ENCODE data around the gene NFE2L2.
A peak's percentile ranks its signal among the peaks of the same experiment; 100 is the strongest.
"Not testable (repeated sequence)": the region's sequence is repeated elsewhere in the genome, so short reads cannot be mapped to it uniquely, and the experiment has no call there.

NFE2L2 gene

DNA sequence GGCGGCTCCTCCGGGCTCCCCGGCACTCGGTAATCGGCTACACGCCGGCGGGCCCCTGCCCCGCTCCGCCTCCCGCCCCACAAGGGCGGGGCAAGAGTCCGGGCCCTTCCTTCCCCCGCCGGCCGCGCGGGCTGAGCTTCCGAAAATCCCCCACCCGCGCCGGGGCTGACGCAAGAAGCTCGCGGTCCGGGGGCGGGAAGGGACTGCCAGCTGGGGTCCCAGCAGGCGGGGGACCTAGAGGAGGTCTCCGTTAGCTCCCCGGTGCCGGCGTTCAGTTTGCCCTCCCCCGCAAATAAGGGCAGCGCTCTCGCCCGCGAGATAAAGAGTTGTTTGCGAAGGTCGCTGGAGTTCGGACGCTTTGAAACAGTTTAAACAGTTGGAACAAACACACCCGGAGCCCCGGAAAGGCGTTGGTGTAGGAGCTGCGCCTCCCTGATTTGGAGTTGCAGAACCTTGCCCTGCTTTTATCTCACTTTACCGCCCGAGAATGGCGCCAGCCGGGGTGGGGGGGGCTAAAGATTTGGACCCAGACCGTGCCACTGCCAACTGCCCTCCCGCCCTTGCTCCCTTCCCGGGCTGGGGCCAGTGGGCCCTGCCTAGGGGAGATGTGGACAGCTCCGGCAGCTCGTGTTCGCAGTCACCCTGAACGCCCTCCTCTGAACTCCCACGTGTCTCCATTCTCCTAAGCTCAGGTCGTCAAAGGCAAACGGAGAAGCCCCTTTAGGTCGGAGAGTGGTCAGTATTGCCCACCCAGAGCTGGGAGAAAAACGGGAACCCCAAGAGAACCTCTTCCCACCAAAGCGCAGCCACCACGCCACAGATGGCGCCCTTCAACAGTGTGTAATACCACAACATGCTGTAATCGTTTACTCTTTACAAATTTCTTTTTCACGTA, at the start of gene NFE2L2:
Gene NFE2L2 (minus strand): TSS at position 35 of the 895 bp plus-strand sequence. CDS start 151 bp downstream, outside the sequence.
- peak; percentile 84 for DNase-seq (ENCODE audit: low read depth, low spot score)

DNA sequence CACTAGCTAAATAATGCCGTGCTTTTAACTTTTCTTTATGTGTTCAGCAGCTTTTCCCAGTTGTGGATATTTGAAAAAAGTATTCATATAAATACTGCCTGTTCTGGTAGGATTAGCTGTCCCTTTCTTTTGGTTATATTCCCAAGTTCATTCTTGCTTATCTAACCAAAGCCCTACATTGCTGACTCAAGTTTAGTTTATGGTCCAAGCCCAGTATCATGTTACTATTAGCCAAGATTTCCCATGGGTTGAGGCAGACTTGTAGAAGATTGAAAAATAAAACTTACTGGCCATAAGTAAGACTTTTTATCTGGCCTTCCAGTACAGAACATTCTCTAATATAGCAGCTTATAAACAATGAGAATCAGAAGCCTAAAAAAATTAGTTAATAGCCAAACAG, 49.7 kb upstream of the NFE2L2 start:
- DNase-seq (ENCODE audit: low read depth, low spot score) = no peak

DNA sequence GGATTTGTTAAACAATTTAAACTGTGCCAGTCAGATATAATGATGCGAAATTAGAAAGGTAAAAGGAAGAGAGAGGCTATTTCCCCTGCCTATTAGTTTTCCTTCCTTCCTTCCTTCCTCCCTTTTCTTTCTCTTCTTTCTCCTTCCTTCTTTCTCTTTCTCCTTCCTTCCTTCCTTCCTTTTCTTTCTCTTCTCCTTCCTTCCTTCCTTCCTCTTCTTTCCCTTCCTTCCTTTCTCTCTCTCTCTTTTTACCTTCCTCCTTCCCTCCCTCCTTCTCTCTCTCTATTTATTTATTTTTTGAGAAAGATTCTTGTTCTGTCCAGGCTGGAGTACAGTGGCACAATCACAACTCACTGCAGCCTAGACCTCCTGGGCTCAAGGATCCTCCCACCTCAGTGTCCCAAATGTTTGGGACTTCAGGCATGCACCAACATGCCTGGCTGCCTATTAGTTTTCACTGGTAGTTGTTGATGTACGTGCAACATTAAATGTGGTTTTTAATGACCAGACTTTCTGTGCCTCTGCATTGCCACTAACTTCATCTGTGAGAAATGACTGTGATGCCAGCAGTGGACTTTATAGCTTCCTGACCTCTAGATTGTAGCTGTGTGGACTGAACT, 48.7 kb upstream of the NFE2L2 start:
- DNase-seq (ENCODE audit: low read depth, low spot score) = no peak

DNA sequence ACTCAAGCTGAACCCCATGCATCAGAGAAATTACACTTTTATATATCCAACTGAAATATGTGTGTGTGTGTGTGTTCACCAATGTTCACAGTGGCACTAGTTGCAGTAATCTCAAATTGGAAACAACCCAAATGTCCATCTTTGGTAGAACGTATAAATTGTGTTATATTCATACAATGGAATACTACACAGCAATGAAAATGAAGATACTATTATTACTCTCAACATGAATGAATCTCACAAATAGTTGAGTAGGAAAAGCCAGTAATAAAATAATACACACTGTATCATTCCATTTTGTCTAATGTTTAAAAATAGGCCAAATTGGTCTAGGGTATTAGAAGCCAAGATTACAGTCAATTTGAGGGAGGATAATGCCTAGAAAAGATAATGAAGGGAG, 48.0 kb upstream of the NFE2L2 start:
- DNase-seq (ENCODE audit: low read depth, low spot score) = no peak

DNA sequence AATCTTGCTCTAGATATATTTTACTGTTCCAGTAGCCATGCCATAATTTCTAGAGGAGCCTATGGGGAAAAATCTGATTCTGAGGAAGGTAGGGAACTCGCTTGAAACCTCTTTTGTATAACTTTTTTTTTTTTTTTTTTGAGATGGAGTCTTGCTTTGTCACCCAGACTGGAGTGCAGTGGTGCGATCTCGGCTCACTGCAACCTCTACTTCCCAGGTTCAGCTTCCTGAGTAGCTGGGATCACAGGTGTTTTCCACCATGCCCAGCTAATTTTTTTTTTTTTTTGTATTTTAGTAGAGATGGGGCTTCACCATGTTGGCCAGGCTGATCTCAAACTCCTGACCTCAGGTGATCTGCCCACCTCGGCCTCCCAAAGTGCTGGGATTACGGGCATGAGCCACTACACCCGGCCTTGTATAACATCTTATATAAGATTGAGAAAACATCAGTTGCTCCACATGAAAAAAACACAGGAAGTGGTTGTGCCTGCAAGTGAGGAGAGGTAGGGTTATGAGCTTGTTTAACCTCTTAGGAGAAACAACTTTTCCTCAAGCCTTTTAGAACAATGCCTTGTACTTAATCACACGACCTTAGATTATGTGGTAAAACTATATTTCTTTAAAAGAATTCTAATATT, 45.3 kb upstream of the NFE2L2 start:
- DNase-seq (ENCODE audit: low read depth, low spot score) = not testable (repeated sequence)

DNA sequence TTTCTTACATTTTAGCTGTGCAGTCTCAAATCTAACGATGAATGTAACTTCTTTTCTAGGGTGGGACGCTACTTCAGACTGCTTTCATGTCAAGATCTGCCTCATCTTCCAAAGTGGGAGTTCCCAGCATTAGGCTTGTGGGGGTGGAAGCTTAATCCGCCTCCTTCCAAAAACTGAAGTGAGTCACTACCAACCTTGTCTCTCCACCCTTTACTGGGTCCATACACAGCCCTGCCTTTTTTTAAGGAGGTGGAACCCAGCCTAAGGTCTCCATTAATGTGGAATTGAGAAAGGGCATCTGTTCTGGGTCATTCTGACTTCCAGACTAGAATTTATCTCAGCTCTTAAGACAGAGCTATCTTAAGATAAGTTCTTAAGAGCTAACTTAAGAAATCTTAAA, 42.0 kb upstream of the NFE2L2 start:
- DNase-seq (ENCODE audit: low read depth, low spot score) = no peak

DNA sequence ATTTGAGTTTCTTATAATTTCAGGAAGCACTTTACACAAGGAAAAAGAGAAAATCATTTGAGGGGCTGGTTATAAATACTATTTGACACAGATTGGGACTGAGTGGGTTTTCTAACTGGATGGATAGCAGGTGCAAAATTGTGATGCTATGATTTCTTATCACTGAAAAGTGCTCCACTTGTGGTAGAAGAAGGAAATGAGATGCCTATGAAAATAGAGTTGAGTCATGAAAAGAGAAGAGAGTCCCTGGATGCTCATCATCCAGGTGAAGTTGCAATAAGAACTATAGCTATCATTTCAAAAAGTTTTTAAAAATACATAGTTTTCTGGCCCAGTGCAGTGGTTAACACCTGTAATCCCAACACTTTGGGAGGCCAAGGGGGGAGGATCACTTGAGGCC, 39.4 kb upstream of the NFE2L2 start:
- no peak for DNase-seq (ENCODE audit: low read depth, low spot score)

DNA sequence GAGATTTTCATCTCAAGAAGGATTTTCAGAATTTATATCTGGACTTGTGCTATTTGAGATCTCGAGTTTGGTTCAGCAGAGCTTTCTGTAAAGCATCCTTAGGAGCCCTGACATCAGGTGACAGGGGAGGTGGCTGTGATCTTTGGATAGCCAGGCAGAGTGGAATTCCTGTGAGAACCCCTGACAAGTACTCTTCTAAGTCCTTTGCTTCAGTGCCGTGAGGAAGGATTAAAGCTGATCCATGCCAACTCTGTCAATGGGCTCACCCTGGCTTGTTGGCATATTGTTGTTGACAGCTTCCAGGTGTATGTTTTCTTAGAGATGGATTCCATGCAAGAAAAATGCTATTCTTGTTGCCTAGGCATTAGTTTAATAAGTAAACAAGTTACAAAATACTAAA, 38.0 kb upstream of the NFE2L2 start:
- no peak for DNase-seq (ENCODE audit: low read depth, low spot score)

DNA sequence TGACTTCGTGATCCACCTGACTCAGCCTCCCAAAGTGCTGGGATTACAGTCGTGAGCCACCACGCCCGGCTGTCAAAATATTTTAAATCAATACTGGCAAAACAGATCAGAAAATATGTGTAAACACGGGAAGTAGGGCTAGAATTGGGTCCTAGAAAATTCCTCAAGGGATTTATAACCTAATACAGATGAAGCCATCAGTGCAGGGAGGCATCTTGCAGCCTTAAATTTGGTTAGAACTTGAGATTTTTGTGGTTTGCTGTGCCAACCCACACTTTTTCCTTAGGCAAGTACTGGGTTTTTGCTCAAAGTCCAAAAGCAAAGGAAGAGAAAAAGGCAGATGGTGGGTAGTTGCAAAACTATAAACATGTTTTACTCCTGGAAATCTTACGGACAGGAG, 33.7 kb upstream of the NFE2L2 start:
- no peak for DNase-seq (ENCODE audit: low read depth, low spot score)

DNA sequence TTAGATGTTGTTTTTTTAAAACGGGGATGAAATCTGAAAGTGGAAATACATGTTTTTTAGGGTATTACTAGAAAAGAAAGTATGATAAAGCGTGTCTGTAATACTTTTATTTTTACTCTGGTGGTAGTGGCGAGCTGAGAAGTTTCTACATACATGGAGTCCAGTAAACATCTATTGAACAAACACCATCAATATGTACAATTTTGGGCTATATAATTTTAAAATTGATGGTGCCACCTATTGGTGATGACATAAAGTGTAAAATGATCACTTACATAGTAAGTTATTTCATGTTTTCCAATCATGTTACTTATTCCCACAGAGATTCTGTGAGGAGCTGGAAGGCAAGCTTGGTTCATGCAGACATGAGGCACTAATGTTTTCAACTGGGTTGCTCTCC, 31.5 kb upstream of the NFE2L2 start:
- no peak for DNase-seq (ENCODE audit: low read depth, low spot score)

DNA sequence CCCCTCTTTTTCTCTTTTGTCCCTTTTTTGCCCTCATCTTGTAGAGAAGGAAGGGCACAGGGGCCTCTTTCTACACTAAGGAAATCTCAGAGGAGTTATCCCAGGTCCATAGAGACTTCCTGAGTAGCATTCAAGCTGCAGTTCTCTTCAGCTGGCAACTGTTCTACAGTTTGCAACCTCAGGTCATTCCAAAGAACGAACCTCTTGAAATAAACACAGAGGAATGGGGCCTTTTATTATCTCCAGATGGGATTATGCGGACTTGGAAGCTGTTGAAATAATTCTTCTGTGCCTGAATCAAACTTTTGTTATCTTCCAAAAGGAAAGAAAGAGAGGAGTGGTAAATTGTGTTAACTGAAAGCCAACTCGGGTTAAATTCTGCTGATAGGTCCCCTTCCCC, 31.0 kb upstream of the NFE2L2 start:
- DNase-seq (ENCODE audit: low read depth, low spot score) = no peak

DNA sequence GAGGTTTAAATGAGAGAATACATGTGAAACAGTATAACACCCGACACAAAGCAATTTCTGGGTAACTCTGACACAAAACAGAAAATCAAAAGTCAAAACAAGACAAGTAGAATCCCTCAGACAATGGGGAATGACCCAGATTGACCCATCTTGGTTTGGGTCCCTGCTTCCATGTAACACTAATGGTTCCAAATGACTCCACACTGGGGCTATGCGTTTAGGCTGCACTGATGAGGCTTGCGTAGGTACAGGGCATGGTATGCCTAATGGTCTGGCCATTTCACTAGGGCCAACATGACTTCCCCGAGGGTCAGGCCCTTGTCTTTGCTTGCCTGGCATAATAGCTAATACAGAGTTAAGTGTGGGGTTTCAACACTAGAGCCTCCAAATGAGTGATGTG, 27.2 kb upstream of the NFE2L2 start:
- no peak for DNase-seq (ENCODE audit: low read depth, low spot score)

DNA sequence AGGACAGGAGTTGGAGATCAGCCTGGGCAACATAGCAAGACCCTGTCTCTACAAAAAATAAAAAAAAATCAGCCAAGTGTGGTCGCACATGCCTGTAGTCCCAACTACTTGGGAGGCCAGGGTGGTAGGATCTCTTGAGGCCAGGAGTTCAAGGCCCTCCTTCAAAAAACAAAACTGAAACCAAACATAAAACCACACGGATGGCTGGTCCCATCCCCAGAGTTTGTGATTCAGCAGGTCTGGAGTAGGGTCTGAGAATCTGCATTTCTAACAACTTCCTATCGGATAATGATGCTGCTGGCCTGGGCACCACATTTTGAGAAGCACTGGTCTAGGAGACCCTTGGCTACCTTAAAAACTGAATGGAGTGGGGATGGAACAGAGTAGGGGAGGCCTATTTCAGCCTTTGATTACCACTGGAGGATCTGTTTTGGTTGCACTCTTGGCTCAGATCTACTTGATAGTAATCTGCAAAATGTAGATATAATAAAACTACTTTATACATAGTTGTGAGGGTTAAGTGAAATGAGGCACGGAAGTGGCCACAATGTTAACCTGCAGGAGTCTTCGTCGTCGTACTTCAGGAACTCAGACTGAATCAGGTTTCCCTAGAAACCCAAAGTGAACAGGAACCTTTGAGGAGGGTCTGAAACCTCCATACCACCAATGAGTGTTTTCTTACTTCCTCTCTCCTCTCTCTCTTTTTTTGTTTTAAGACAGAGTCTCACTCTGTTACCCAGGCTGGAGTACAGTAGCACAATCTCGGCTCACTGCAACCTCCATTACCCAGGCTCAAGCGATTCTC, 25.5 kb upstream of the NFE2L2 start:
- no peak for DNase-seq (ENCODE audit: low read depth, low spot score)

DNA sequence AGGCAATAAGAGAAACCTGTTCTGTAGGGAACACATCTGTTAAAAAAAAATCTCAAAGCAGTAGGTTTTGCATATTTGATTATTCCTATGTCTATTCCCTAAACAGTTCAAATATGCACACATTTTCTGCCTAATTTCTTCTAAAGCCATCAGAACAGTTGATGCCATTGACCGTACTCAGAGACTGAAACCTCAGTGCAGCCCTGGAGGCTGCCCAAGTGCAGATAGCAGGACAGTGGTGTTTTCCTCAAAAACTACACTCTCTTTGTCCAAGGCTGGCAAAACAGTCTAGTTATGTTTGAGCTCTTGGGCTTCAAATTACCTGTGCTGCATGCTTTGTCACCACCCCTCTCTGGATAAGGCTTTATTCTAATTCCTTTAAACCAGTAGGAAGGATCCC, 23.3 kb upstream of the NFE2L2 start:
- no peak for DNase-seq (ENCODE audit: low read depth, low spot score)

DNA sequence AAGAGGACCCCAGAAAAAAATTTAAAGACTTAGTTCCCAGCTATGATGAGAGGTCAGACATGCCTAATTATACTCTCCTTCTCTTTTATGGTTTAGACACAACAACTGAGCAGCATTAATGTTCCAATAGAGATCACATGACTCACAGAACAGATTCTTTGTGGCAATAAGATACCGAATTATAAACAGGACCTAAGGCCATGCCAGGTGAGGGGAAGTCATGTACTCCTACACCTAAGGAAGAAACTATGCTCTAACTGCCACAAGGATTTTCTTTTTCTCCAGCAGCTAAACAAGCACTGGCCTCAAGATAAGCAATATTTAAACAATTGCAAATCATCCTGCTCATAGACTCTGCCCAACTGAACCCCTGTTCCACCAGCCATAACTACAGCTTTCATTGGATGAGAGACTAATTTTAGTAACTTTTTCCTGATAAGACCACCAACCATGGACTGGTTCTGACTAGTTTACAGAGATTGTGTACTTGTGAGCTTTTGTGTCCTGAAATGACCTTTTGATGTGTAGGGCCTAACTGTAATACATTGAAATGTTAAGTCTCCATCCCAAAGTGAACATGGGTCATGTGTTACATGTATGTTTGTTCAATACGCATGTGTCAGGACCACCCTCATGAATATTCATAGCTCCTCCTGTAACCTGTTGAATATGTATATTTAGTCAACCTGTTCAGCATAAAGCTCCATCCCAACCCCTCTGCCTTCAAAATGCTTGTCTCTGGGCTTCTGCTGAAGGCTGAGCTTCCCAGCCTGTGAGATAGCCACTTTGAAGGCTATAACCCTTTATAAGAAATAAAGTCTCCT, 21.6 kb upstream of the NFE2L2 start:
- no peak for DNase-seq (ENCODE audit: low read depth, low spot score)

DNA sequence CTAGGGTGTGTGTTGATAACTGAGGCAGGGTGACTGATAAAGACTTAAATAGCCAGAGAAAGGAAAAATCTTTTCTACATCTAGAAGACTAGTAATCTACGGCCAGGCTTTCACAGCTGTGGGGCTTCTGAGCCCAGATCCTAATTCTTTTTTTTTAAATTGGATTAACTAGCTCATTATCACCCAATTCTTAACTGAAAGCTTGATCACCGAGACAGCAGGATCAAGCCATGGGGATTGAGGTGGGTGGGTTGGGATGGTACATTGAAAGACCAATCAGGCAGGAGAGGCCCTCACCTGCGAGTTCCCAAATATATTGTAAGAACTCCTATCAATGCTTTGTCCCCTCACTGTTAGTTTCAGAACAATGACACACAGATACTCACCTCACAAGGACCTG, 20.0 kb upstream of the NFE2L2 start:
- DNase-seq (ENCODE audit: low read depth, low spot score) = no peak

DNA sequence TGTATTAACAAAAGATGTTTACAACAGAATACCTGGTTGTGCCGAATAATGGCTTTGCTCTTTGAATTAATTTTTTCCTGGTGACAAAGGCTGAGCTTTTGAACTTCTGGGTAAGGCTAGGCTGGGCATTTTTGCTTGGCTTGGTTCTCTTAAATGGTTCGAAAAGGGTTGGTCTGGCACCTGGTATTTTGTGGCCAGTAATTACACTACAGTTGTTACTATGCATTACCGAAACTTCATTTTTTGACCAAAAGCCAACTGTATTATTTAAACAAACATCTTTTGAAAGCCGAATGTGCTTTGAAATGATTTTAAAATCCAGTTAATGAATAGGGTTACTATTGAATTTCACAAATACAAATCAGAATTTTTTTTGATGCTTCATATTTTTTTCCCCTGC, 19.4 kb upstream of the NFE2L2 start:
- no peak for DNase-seq (ENCODE audit: low read depth, low spot score)

DNA sequence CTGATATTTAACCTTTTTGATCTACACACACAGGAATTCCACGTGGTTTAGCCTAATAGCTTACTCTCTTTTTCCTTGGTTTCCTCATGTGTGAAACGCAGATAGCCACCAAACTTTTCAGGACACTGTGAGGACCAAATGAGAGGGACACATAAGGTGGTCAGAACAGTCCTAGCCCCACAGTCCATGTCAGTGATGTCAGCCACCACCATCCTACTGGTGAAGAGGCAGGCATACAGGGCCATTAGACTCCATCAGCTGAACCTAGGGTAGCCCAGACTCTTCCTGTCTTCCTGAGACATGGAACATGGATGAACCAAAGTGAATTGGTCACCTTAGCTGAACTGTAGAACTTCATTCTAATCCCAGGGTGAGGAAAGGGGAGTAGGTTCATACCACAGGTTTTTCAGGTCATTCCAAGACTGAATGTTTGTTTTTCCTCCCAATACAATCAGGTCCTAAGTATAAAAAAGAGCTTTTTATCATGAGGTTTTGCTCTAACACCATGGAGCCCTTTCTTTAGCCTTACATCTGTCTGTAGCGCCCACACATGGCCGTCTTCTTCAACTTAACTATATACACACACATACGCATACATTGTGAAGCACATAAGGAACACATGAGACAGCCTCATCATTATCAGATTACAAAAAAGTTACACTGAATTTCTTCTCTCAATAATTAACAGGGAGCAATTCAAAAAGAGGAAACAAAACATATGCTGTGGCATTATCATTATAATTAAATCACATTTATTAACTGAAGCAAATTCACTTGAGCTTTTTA, 18.5 kb upstream of the NFE2L2 start:
- DNase-seq (ENCODE audit: low read depth, low spot score) = no peak

DNA sequence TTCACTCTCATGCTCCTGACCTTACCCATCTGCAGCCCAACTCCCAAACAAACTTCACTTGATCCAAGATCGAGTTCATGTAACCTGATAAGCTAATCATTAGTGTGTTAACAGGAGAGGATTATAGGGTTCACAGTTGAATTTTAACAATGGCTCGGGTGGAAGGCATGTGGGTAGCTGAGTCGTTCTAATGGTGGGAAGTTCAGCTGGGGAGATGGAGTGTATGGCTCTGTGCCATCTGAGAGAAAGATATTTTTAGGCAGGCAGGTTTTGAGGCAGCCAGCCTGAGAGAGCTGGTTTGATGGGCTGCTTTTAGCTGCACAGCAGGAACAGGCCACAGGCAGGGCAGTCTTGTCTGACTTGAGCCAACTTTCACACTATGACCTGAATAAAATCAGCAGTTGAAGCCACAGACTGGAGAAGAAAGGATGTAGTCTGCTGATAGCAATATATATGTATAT, 17.7 kb upstream of the NFE2L2 start:
- no peak for DNase-seq (ENCODE audit: low read depth, low spot score)
